CD4-positive, alpha-beta T cell treated with Interleukin-10 for 1 hour (primary cell): ENCODE data around the gene APOBEC3H.
"Not testable (repeated sequence)": the region's sequence is repeated elsewhere in the genome, so short reads cannot be mapped to it uniquely, and the experiment has no call there.

Experiments used
- DNase-seq: peaks from one replicate; pipeline ENCODE4 v3.0.0-alpha.2; 2020

The APOBEC3H gene

GRCh38 chr22:39097098-39098020 lies at the start of gene APOBEC3H:
Gene APOBEC3H, plus strand, starts transcription at chr22:39097244. Its CDS starts 3,035 bp downstream, at chr22:39100279.
- DNase-seq = peak; percentile 58

GRCh38 chr22:39049486-39049885 lies 47.6 kb upstream of the APOBEC3H start:
- not testable (repeated sequence) for DNase-seq

GRCh38 chr22:39051844-39052495 lies 45.1 kb upstream of the APOBEC3H start:
- DNase-seq = not testable (repeated sequence)

DNA sequence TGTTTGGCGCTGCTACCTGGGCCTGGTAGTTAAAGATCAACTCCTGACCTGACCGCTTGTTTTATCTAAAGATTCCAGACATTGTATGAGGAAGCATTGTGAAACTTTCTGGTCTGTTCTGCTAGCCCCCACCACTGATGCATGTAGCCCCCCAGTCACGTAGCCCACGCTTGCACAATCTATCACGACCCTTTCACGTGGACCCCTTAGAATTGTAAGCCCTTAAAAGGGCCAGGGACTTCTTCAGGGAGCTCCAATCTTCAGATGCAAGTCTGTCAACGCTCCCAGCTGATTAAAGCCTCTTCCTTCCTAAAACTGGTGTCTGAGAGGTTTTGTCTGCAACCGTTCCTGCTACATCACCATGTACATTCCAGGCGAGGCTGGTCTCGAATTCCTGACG lies 41.4 kb upstream of the APOBEC3H start:
- no peak for DNase-seq

DNA sequence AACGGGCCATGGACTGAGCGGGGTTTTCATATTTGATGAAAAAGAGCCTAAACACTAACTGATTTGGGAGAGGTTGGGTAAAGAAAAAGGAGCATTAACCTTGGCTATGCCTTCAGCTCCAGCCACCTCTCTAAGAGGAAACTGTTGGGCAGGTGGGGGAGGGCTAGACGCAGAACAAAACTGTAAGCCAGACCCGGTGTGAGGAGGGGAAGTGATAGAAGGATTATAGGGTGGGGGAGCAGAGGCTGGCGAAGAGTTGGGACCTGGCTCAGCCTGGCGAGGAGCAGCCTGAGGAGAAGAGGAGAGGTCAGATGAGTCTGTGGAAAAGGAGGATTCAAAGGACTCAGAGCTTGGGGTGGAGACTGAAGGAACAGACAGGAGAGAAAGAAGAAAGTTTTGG lies 35.8 kb upstream of the APOBEC3H start:
- DNase-seq = not testable (repeated sequence)

GRCh38 chr22:39061951-39062350 lies 35.1 kb upstream of the APOBEC3H start:
- DNase-seq = not testable (repeated sequence)

DNA sequence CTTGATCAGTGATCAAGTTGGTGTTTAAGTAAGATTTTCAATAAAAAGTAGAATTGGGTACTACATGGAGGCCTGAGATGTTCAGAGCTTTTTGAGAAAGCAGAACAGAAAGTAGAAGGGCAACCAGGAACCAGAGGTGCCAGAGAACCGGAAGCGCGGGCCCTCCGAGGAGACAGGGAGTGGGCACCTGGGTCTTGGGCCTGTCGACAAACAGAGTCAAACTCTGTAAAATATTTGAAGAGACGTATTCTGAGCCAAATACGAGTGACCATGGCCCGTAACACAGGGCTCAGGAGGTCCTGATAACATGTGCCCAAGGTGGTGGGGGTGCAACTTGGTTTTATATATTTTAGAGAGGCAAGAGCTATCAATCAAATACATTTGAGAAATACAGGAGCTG lies 33.1 kb upstream of the APOBEC3H start:
- DNase-seq = not testable (repeated sequence)

- not testable (repeated sequence) for DNase-seq
Observed at GRCh38 chr22:39066442-39067276, 30.4 kb upstream of the APOBEC3H start.

GRCh38 chr22:39068033-39068785 lies 28.8 kb upstream of the APOBEC3H start:
- no peak for DNase-seq

DNA sequence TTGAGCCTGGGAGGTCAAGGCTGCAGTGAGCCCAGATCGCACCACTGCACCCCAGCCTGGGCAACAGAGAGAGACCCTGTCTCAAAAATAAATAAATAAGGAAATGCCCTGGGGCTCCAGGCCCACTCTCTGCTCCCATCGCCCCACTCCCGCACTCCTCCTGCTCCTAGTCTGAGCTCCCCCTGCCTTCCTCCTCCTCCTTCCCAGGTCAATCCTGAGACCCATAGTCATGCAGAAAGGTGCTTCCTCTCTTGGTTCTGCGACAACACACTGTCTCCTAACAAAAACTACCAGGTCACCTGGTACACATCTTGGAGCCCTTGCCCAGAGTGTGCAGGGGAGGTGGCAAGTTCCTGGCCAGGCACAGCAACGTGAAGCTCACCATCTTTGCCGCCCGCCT lies 26.9 kb upstream of the APOBEC3H start:
- DNase-seq = no peak

DNA sequence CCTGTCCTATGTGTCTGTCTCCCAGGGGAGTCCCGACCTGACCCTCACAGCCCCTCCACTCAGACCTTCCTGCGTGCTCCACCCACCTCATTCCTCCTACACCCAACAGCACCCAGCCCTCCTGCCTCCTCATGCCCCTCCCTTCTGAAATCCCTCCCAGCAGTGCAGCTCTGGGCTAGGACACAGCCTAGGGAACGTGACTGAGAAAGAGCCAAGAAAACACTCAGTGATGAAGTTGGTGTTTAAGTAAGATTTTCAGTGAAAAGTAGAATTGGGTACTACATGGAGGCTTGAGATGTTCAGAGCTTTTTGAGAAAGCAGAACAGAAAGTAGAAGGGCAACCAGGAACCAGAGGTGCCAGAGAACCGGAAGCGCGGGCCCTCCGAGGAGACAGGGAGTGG lies 24.5 kb upstream of the APOBEC3H start:
- not testable (repeated sequence) for DNase-seq

DNA sequence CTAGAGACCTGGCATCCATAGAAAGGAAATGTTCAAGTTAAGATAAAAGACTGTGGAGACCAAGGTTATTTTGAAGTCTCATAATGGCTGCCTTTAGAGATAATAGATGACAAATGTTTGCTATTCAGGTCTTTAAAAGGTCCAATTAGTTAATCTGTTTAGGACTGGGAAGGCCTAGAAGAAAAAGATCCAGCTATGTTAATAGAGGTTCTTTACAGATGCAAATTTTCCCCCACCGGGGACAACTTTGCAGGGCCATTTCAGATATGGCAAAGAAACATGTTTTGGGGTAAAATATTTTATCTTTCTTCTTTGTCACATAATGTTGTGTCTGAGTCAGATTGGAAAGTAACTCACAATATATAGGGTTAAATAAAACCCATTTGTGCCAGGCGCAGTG lies 23.1 kb upstream of the APOBEC3H start:
- DNase-seq = no peak

DNA sequence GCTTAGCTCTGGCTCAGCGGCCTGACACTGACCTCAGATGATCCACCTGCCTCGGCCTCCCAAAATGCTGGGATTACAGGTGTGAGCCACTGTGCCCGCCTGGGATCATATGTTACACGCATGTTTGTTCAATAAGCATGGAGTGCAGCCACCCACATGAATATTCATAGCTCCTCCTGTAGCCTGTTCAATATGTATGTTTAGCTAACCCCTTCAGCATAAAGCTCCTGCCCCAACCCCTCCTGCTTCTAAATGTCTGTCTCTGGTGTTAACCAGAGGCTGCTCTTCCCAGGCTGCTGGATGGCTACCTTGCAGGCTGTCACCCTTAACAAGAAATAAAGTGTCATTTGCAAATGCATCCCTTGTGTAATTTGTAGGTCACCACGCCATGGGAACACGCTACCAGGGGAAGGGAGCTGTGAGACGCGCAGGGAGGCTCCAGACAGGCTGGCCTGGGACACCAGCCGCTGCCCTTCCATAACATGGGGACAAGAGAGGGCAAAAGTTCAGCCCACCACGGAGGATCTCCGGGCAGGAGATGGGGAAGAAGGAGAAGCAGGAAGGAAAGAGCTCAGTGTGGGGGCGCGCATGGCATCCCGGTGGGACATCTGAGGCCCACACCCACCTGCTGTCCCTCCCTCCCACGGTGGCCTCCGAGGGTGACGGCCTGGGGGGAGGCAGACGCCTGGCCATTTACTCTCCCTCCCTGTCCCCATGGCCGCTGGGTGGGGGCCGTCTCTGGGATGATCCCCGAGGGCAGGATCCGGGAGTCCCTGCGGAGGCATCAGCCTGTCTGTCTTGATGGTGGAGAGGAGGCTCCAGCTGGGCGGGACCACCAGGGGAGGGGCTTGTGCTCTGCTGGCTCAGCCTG lies 20.7 kb upstream of the APOBEC3H start:
- DNase-seq = not testable (repeated sequence)

DNA sequence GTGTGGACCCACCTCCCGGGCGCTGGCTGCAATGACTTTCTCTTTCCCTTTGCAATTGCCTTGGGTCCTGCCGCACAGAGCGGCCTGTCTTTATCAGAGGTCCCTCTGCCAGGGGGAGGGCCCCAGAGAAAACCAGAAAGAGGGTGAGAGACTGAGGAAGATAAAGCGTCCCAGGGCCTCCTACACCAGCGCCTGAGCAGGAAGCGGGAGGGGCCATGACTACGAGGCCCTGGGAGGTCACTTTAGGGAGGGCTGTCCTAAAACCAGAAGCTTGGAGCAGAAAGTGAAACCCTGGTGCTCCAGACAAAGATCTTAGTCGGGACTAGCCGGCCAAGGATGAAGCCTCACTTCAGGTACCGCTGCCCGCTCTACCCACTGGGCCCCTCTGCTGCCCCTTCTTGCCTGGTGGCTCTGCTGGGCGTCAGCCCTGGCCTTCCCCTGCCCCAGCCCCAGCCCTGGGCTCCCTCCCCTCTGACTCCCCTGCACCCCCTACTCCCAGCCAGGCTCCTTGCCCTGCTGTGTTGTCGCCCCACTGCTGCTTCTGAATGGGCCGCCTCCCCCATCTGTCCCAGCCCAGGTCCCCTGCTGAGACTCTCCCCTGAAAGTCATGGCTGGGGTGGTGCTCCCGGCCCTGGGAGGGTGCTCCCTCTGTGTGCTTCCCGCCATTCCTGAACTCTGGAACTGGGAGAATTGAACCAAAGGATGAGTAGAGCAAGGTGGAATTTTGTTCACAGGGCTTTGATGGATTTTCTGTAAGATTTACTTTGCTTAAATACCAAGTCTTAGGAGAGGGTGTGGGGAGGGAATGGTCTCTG lies 19.8 kb upstream of the APOBEC3H start, which contains the start of gene APOBEC3G:
Gene APOBEC3G (plus strand): TSS at position 250 of the 815 bp plus-strand sequence. CDS start 87 bp downstream, at position 337.
- peak; percentile 78 for DNase-seq

- not testable (repeated sequence) for DNase-seq
Observed at GRCh38 chr22:39077912-39078311, 19.1 kb upstream of the APOBEC3H start.

- DNase-seq = peak; percentile 53
Observed at GRCh38 chr22:39078329-39078728, 18.7 kb upstream of the APOBEC3H start.

- not testable (repeated sequence) for DNase-seq
Observed at GRCh38 chr22:39079054-39079637, 17.9 kb upstream of the APOBEC3H start.

- peak; percentile 65 for DNase-seq
Observed at GRCh38 chr22:39080052-39080762, 16.8 kb upstream of the APOBEC3H start.

DNA sequence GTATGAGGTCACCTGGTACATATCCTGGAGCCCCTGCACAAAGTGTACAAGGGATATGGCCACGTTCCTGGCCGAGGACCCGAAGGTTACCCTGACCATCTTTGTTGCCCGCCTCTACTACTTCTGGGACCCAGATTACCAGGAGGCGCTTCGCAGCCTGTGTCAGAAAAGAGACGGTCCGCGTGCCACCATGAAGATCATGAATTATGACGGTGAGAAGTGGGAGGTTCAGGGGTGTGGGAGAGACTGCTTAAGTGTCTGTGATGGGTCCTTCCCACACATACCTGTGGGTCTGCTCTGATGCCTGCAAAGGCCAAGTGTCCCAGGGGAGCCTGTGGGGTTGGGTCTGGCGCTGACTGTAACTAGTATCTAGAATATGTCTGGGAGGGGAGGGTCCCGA lies 16.0 kb upstream of the APOBEC3H start:
- DNase-seq = no peak
